ENCODE measurements around the gene ANXA2. TPM values are rescaled to one million over a fixed set of nuclear protein-coding genes. Genes with fewer than 3 reads are reported as not detected.

Gene ANXA2
- total and polyA plus RNA-seq, 10 of the 15 experiments (the other 5 are each of a cell fraction or from before 2014, with no cell fraction given): 135 to 540 (median 281) TPM

GRCh38 chr15:60392986-60393790 is 4.6 kb downstream of the ANXA2 start:
- no peak overlapping the region for H3K27ac ChIP-seq (ENCODE audit: control insufficient read depth, insufficient read depth)
- FAIRE-seq (no peak), DNase-seq (ENCODE audit: low read depth, low spot score) (no peak), ATAC-seq (no peak)
- peaks cover 49% of the 10 kb centered on the region for H3K79me2 ChIP-seq (ENCODE audit: control insufficient read depth, insufficient read depth, low read length)
- WGBS (ENCODE audit: insufficient coverage, insufficient replicate concordance, low lambda C conversion rate, missing lambda C conversion rate): 83% methylated on average over 9 of the region's 9 CpGs
- no peak overlapping the region for H3K4me2 ChIP-seq (ENCODE audit: control insufficient read depth, insufficient read depth)
- intact Hi-C loops (cut with micrococcal nuclease; ENCODE audit: unreplicated experiment): loop anchor here (10.0 kb wide), 1 partner anchor 192 kb away; no protein-coding TSS in a partner anchor
- RAD21 ChIA-PET (ENCODE audit: unreplicated experiment): interaction anchor here (0.6 to 1.0 kb wide), 2 partner anchors 31 to 1441 kb away, joined by 3 read pairs; no protein-coding TSS in a partner anchor
- no peaks in the 10 kb centered on the region for H4K20me1 ChIP-seq (ENCODE audit: control insufficient read depth, insufficient read depth)
- H2AFZ ChIP-seq (ENCODE audit: control insufficient read depth, low read depth, low read length): no peak overlapping the region
- H3K9me3 ChIP-seq (replicated peaks; ENCODE audit: control insufficient read depth, insufficient read depth, low read length): no peaks in the 10 kb centered on the region
- SMC1A ChIA-PET (ENCODE audit: uncharacterized antibody, unreplicated experiment): interaction anchor here (0.6 kb wide), 1 partner anchor 72 kb away, joined by 4 read pairs; no protein-coding TSS in a partner anchor
- TF ChIP-seq ATF2 (IDR thresholded peaks at IDR 0.05; ENCODE audit: low read length): no peak
- TF ChIP-seq IRF5 (IDR thresholded peaks at IDR 0.05; ENCODE audit: borderline replicate concordance): no peak
- no peak for TF ChIP-seq SUPT20H (IDR thresholded peaks at IDR 0.05; ENCODE audit: borderline replicate concordance, control insufficient read depth, low read depth, low read length)
- TF ChIP-seq NFIC (IDR thresholded peaks at IDR 0.05; ENCODE audit: low read depth, low read length): no peak
- no peak for TF ChIP-seq SIN3A (IDR thresholded peaks at IDR 0.05; ENCODE audit: low read depth, low read length)
- TF ChIP-seq JUND (IDR thresholded peaks at IDR 0.05; ENCODE audit: low read depth, low read length): no peak
- no peak for TF ChIP-seq FOS (IDR thresholded peaks at IDR 0.05; ENCODE audit: borderline replicate concordance, extremely low read depth, insufficient read length)
- TF ChIP-seq ZNF384 (IDR thresholded peaks at IDR 0.05; ENCODE audit: borderline replicate concordance, low read depth, low read length): no peak
- TF ChIP-seq FOXM1 (IDR thresholded peaks at IDR 0.05; ENCODE audit: low read depth, low read length): no peak
- TF ChIP-seq SMAD1 (IDR thresholded peaks at IDR 0.05; ENCODE audit: low read depth, partially characterized antibody): no peak
- TF ChIP-seq ZNF274 (IDR thresholded peaks at IDR 0.05; ENCODE audit: insufficient read depth, insufficient read length): no peak
- no peak for TF ChIP-seq BHLHE40 (IDR thresholded peaks at IDR 0.05; ENCODE audit: borderline replicate concordance in 1 of 2, low read depth in 2 of 2, low read length in 1 of 2)
- no peak for TF ChIP-seq TCF3 (IDR thresholded peaks at IDR 0.05; ENCODE audit: borderline replicate concordance, insufficient read depth, low read depth, low read length)
- no peak for TF ChIP-seq KLF5 (IDR thresholded peaks at IDR 0.05; ENCODE audit: partially characterized antibody)
- no peak for TF ChIP-seq SIX5 (IDR thresholded peaks at IDR 0.05; ENCODE audit: low read depth, low read length, severe bottlenecking)
- TF ChIP-seq E2F4 (IDR thresholded peaks at IDR 0.05; ENCODE audit: low read depth, low read length): no peak
- no peak for TF ChIP-seq GATAD2B (conservative IDR thresholded peaks at IDR 0.05; ENCODE audit: low read depth)
- no peak for TF ChIP-seq HDAC2 (IDR thresholded peaks at IDR 0.05)
- H3K4me3 ChIP-seq: no peak overlapping the region
- peaks cover 10% of the 10 kb centered on the region for H3K4me1 ChIP-seq (ENCODE audit: control insufficient read depth, insufficient read depth, low read length)
- POLR2A ChIA-PET: no interaction called here
- CTCF ChIA-PET: no interaction called here
- H3K36me3 ChIP-seq (ENCODE audit: control insufficient read depth in 2 of 2, insufficient read depth in 2 of 2, low read length in 1 of 2): peaks cover 0 to 7% of the 10 kb centered on the region in 2 experiments; a peak in 1 of 4 replicates
- no TSS peak for BruUV-seq (replicated peaks)
- H3K9ac ChIP-seq (ENCODE audit: control insufficient read depth, insufficient read depth, low read length): no peak overlapping the region
- in situ Hi-C loops (cut with MboI): no loop called here
- no peaks in the 10 kb centered on the region for H3K27me3 ChIP-seq (replicated peaks in 1 of 2; ENCODE audit: control insufficient read depth in 2 of 2, insufficient read depth in 2 of 2, low read length in 1 of 2)
